Breast epithelium (tissue), 4 donors: ENCODE results near the gene CAVIN3. TPM values are rescaled to one million over a fixed set of nuclear protein-coding genes. Genes with fewer than 3 reads are reported as not detected.

Experiments used
- DNase-seq, 2 donors: peaks; one replicate each; pipeline ENCODE4 v3.0.0-alpha.2; 2019; ENCODE audit warnings: low spot score in 2 of 2
- H3K27ac ChIP-seq, 2 donors: fragments of 200-600 bp; sonication (generic) in 1 of 2; one replicate each; pipeline ENCODE4 v1.5.1; 2016 to 2019; ENCODE audit warnings: mild to moderate bottlenecking in 1 of 2
- H3K27me3 ChIP-seq, 2 donors: fragments of 200-600 bp; sonication (generic) in 1 of 2; one replicate each; pipeline versions ENCODE4 v1.5.1 to v1.6.0; 2017 to 2019; ENCODE audit warnings: control low read depth in 1 of 2, mild to moderate bottlenecking in 1 of 2
- H3K36me3 ChIP-seq: fragments of 200-600 bp; one replicate; pipeline ENCODE4 v1.5.1; 2019
- H3K4me1 ChIP-seq, 2 donors: fragments of 200-600 bp; sonication (generic); one replicate each; pipeline ENCODE4 v1.5.1; 2016 to 2019; ENCODE audit warnings: control low read depth in 1 of 2
- H3K4me3 ChIP-seq, 3 donors: fragments of 200-600 bp; sonication (generic); 1 replicate in 2 of 3; 2 replicates in 1 of 3; pipeline ENCODE4 v1.5.1; 2016 to 2019; ENCODE audit warnings: mild to moderate bottlenecking in 3 of 3, moderate library complexity in 2 of 3
- H3K9me3 ChIP-seq, 2 donors: fragments of 200-600 bp; sonication (generic) in 1 of 2; one replicate each; pipeline ENCODE4 v1.5.1; 2016 to 2019; ENCODE audit warnings: control low read depth in 1 of 2
- CTCF ChIP-seq, 3 donors: fragments of 450-650 bp; IDR thresholded peaks; one replicate each; pipeline ENCODE4 v1.5.1; 2016 to 2017; ENCODE audit warnings: antibody characterized with exemption in 3 of 3, mild to moderate bottlenecking in 3 of 3, moderate library complexity in 3 of 3
- POLR2A ChIP-seq: fragments of 450-650 bp; IDR thresholded peaks from one replicate; pipeline ENCODE4 v1.6.1; 2016; ENCODE audit warnings: antibody characterized with exemption, mild to moderate bottlenecking, moderate library complexity
- POLR2AphosphoS5 ChIP-seq, 3 donors: sonication (generic); formaldehyde crosslinking; IDR thresholded peaks; one replicate each; pipeline ENCODE4 v1.6.1; 2017; ENCODE audit warnings: antibody characterized with exemption in 3 of 3
- intact Hi-C: fragments of 100-400 bp; cut with DNase I; formaldehyde crosslinking; loops from one replicate; pipeline ENCODE4 v1.15.1; 2023; ENCODE audit warnings: low total_unique reads
- total RNA-seq, 3 donors: library from RNA; depleted of rRNA; stranded (reverse); fragments of >200 nt; gene quantifications; one replicate each; pipeline ENCODE4 v1.1.0, GENCODE V29; 2016

CAVIN3 gene
- total RNA-seq, 3 donors from 2014 or later = 53.1 to 130 (median 78.3) TPM

- Histone ChIP-seq H3K9me3 (no peaks in the 10 kb centered on the region), H3K27me3 (no peaks in the 10 kb centered on the region), H3K4me1 (no peaks in the 10 kb centered on the region), H3K36me3 (no peaks in the 10 kb centered on the region), H3K4me3 (no peak overlapping the region), H3K27ac (peak overlapping the region; percentile 1 to 65)
- intact Hi-C loops = no loop called here
- TF ChIP-seq CTCF (IDR thresholded peaks at IDR 0.05) (no peak), POLR2AphosphoS5 (IDR thresholded peaks at IDR 0.05) (no peak), POLR2A (no peak)
- peak in 1 of 2 donors; percentile 67 for DNase-seq
These were observed 36.9 kb upstream of the CAVIN3 start for GRCh38 chr11:6357222-6357621.

- Histone ChIP-seq H3K4me1 (no peaks in the 10 kb centered on the region), H3K36me3 (no peaks in the 10 kb centered on the region), H3K4me3 (no peak overlapping the region), H3K27me3 (no peaks in the 10 kb centered on the region), H3K27ac (peak overlapping the region in 1 of 2 donors; percentile 65), H3K9me3 (no peaks in the 10 kb centered on the region)
- no peak for DNase-seq
- intact Hi-C loops = no loop called here
- no peak for TF ChIP-seq POLR2AphosphoS5 (IDR thresholded peaks at IDR 0.05)
- no peak for TF ChIP-seq CTCF (IDR thresholded peaks at IDR 0.05)
- TF ChIP-seq POLR2A = no peak
These were observed 36.3 kb upstream of the CAVIN3 start for GRCh38 chr11:6356503-6357055.

GRCh38 chr11:6354651-6355485 lies 34.6 kb upstream of the CAVIN3 start:
- intact Hi-C loops = no loop called here
- no peaks in the 10 kb centered on the region for H3K9me3 ChIP-seq

GRCh38 chr11:6353367-6353987 lies 33.2 kb upstream of the CAVIN3 start:
- H3K9me3 ChIP-seq = no peaks in the 10 kb centered on the region
- no peak overlapping the region for H3K4me3 ChIP-seq
- DNase-seq = no peak
- H3K4me1 ChIP-seq = no peaks in the 10 kb centered on the region
- intact Hi-C loops = no loop called here
- H3K27me3 ChIP-seq = no peaks in the 10 kb centered on the region
- H3K36me3 ChIP-seq = no peaks in the 10 kb centered on the region
- TF ChIP-seq POLR2A (no peak), CTCF (IDR thresholded peaks at IDR 0.05) (peak; percentile 59 to 92 (median 87)), POLR2AphosphoS5 (IDR thresholded peaks at IDR 0.05) (peak in 1 of 3 donors; percentile 61)
- H3K27ac ChIP-seq = no peak overlapping the region

More at GRCh38 chr11:6354651-6355485, 34.6 kb upstream of the CAVIN3 start:
- no peaks in the 10 kb centered on the region for H3K36me3 ChIP-seq
- TF ChIP-seq POLR2A = no peak
- TF ChIP-seq POLR2AphosphoS5 (IDR thresholded peaks at IDR 0.05) = no peak
- no peak for TF ChIP-seq CTCF (IDR thresholded peaks at IDR 0.05)
- no peak for DNase-seq
- H3K4me1 ChIP-seq = no peaks in the 10 kb centered on the region
- H3K27ac ChIP-seq = no peak overlapping the region
- H3K27me3 ChIP-seq = no peaks in the 10 kb centered on the region
- H3K4me3 ChIP-seq = no peak overlapping the region
